ENCODE results near the gene TLR5. TPM values are rescaled to one million over a fixed set of nuclear protein-coding genes. Genes with fewer than 3 reads are reported as not detected.

TLR5 gene
- total RNA-seq, 1 experiment from 2014 or later, result 0.11 TPM

GRCh38 chr1:223110952-223111351, 32.1 kb downstream of the TLR5 start:
- DNase-seq (ENCODE audit: low read depth), result no peak

- DNase-seq (ENCODE audit: low read depth), result no peak
These were observed 33.4 kb downstream of the TLR5 start for GRCh38 chr1:223109581-223110026.

GRCh38 chr1:223106856-223107255, 36.2 kb downstream of the TLR5 start:
- no peak for DNase-seq (ENCODE audit: low read depth)

- DNase-seq (ENCODE audit: low read depth), result no peak
These were observed 37.5 kb downstream of the TLR5 start for GRCh38 chr1:223105568-223105967.

DNA sequence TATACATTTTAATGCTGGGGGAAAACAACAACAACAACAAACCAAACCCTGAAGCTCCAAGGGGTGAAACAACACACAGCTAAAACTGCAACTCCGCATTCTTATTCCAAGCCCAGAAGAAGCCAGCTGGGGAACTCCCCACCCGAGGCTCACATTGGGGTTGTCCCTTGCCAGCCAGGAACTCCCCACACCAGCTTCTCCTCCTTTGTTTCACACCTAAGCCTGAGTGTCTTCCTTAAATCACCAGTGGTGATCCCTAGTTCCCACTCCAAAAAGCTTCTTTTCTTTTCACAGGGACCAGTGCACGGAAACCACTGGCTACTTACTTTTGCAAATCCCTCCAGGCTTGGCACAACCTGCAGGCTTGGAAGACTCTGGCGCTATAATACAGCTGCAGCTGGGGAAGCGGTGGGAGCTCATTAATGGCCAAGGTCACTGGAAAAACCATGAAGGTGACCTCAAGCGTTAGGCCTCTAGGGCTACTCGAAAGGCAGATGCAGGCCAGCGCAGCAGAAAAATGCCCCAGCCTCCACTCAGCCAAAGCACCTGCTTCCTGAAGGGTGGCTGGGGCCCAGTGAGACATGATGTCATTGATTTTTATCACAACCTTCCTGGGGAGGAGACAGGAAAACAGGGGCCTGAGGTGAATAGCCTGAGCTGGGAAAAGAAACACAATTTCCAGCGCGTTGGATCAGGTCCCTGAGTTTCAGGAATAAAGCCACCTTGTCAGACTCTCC, 40.1 kb downstream of the TLR5 start:
- no peak for DNase-seq (ENCODE audit: low read depth)

- no peak for DNase-seq (ENCODE audit: low read depth)
These were observed 45.3 kb downstream of the TLR5 start for GRCh38 chr1:223097713-223098112.

- DNase-seq (ENCODE audit: low read depth), result no peak
These were observed 47.2 kb downstream of the TLR5 start for GRCh38 chr1:223095870-223096269.

- DNase-seq (ENCODE audit: low read depth), result no peak
These were observed 51.2 kb downstream of the TLR5 start for GRCh38 chr1:223091896-223092295.

DNA sequence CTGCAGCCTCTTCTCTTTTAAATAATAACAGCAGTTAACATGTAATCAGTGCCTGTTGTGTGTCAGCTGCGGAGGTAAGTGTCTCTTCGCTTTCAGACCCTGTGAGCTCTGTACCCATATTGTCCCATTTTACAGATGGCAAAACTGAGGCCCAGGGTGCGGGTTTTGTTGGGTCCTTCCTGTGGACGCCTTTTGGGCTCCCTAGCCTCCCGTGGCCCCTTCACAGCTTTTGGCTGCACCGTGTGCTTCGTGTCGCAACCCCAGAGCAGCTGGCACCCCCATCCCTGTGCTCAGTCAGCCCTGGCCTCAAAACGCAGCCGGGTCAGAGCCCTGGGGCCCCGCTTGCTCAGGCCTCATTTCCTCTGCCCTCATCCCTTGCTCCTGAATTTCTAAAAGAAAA, 53.8 kb downstream of the TLR5 start:
- no peak for DNase-seq (ENCODE audit: low read depth)

GRCh38 chr1:223088713-223089240, 54.3 kb downstream of the TLR5 start:
- DNase-seq (ENCODE audit: low read depth), result no peak

DNA sequence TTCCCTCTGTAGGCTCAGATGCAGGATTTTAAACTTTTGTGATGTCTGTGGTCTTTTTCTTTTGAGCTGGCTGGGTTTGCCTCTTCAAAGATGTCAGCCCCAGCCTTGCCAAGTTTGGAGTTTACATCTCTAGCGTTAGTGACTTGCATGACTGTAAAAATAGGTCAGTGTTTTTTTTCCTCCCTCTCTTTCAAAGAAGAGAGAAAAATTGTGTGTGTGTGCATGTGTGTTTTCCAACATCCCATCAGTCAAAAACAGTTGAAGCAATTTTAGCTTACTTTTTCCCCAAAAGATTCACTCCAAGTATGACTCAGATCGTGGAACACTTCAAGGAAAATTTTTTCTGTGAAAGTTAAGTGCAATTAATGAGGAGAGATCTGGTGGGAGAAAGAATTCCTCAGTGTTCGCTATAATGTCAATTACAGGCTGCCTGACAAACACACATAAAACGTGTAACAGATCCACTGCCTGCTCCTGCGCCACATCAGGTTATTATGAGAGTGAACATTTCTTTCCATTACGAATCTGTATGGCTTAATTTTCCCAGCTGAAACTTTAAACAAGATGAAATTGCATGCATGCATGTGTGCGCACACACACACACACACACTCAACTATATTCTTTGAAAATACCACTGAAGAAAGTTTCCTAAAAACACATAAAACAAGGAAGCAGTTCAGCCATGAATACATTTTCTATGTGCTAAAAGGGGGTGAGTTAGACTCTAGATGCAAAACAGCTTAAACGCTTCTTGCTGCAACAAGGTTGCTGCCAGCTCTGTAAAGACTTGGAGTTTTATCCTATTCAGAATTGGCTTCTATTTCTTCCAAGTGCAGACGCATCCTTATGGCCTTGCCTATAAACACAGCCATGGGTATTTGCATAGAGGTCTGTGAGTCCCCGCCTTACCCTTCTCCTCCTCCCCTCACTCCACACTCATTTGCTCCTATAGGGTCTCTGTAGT, 55.5 kb downstream of the TLR5 start:
- no peak for DNase-seq (ENCODE audit: low read depth)

- peak; percentile 4 for DNase-seq (ENCODE audit: low read depth)
These were observed 58.6 kb downstream of the TLR5 start for GRCh38 chr1:223084464-223084866.

DNA sequence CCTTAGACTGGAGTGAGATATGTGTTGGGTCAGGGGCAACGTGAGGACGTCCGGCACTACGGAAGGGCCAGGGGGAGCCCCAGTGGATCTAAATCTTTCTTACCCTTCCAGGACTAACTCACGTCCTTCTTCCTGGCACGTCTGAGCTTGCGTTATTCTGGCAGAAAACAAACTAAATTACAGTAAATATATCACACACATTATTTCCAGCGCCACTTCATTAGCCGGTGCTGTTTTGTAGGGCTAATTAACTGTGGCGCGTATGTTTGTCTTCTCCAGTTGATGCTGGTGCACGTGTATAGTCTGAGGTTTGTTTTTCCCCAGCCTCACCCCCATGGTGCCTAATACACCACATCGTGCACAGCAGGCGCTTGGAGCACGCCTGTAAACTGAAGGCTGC, 59.2 kb downstream of the TLR5 start:
- no peak for DNase-seq (ENCODE audit: low read depth)

GRCh38 chr1:223082914-223083313, 60.1 kb downstream of the TLR5 start:
- DNase-seq (ENCODE audit: low read depth), result no peak

DNA sequence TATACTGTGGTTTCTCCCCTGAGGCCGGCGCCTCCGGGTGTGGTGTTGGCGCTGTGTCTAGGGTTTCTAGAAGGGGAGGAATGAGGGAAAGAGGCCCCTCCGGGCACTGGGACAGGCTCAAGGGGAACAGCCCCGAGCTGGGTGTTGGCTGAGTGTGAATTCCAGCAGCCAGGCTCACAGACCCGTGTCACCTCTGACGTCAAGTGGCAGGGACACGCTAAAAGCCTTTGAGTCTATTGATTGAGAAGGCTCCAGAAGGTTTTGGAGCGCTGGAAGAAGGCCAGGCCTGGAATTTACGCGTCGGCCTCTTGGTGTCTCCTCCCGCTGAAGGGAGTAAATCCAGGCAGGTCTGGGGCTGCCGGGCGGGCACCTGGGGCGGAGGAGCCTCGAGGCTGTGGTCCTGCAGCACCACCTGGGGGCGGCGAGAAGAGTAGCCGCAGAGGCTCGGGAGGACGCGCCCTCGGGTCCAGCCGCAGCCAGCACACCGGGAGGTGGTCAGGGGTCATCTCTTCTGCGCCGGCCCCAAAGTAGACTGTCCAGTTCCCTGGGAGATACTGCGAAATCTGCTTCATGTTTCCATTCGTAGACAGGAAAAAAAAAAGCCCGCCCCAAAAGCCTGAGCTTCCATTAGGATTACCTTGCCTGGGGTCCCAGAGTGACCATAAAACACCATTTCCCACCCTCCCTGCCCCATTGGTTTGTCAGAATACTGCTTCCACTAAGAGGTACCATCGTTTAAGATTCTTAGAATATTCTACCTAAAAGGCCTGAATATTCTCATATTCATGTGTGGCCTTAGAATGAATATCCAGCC, 61.7 kb downstream of the TLR5 start:
- peak; percentile 84 for DNase-seq (ENCODE audit: low read depth)

DNA sequence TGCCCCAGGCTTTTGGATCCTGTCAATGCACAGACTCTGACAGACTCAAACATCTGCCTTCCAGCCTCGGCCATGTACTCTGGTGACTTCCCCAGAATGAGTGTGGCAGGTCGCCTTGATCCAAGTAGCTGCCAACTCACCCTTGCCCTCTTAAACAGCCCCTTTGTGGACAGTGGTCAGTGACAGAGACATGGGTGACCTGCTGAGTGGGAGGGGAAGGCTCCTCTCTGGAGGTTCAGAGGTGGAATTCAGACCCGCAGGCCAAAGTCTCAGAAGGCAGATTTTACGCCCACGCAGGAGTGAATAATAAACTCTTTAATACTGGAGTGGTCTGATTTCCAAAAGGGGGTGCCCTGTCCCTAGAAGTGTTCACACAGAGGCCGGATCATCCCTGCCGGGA, 63.5 kb downstream of the TLR5 start:
- DNase-seq (ENCODE audit: low read depth), result no peak

DNA sequence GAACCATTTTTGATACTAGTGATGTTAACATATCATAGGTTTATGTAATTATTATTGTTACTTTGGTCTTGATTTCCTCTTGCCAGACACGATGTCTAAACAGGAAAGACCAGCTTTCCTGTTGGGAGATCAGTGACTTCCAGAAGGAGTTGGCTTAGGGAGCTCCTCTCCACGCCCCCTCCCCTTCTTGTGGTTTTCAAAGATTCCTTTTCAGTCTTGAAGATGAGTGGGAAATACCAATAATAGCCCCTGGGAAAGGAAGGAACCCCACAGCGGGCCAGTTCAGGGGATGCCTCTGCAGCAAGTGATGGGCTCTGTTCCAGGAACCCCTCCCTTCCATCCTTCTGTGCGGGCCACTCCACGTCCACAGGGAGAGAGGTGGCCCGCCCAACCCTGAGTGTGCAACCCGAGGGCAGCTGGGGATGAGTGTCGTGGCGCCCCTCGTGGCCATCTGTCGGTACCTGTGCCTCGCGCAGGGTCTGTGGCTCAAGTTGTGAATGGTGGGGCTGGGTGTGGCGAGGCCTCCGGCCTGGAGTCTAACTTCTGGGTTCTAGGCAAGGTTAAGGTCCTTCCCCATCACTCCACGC, 65.7 kb downstream of the TLR5 start:
- DNase-seq (ENCODE audit: low read depth), result no peak

DNA sequence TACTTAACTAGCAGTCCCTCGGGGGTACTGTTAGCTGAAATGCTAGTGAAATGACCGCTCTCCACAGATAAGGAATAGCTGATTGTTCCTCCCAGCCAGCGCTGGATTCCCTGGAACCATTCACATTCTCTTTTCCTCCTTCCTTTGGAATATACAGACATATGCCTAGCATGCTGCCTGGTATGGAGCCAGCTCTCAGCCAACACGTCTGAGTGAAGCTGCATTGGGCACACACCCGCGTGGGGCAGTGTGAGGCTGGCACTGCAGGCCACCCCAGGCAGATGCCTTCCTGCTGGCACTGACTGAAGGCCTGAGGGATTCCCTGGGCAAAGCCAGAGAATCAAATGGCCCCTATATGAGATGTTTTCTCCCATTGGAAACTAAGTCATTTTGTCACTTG, 66.7 kb downstream of the TLR5 start:
- no peak for DNase-seq (ENCODE audit: low read depth)

DNA sequence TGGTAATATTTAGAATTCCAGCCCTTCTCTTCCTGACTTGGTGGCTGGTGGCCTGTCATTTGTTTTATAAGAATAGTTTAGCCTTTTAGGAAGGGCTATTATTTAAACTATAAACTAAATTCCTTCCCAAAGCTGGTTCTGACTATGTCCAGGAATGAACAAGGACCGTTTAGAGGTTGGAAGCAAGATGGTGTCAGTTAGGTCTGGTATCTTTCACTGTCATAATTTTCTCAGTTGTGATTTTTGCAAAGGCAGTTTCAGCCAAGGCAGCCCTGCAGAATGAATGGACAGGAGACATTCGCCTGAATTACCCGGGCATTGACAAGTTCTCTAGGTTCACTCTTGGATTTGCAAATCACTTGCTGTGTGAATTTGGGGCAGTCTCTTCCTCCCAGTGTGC, 67.2 kb downstream of the TLR5 start:
- DNase-seq (ENCODE audit: low read depth), result no peak

GRCh38 chr1:223074445-223075300, 68.4 kb downstream of the TLR5 start:
- no peak for DNase-seq (ENCODE audit: low read depth)

Measured in LHCN-M2 (cell line).